Upper lobe of left lung (tissue), 4 donors: ENCODE measurements around the gene PHF5A.
A peak's percentile ranks its signal among the peaks of the same experiment; 100 is the strongest.

ENCODE experiments used
- CTCF ChIP-seq, 6 experiments: fragments of 450-650 bp in 4 of 6; fragments of 200-600 bp in 2 of 6; sonication (generic) in 2 of 6; IDR thresholded peaks; one replicate each; pipeline ENCODE4 v1.5.1; 2016 to 2019; ENCODE audit warnings: antibody characterized with exemption in 6 of 6
- EP300 ChIP-seq, 4 donors: sonication (generic); formaldehyde crosslinking; IDR thresholded peaks; one replicate each; pipeline ENCODE4 v1.5.1; 2017; ENCODE audit warnings: antibody characterized with exemption in 4 of 4, control low read depth in 2 of 4
- POLR2A ChIP-seq, 4 donors: fragments of 450-650 bp; IDR thresholded peaks; one replicate each; pipeline ENCODE4 v1.5.1; 2016 to 2017; ENCODE audit warnings: antibody characterized with exemption in 4 of 4, mild to moderate bottlenecking in 2 of 4
- POLR2AphosphoS5 ChIP-seq, 2 donors: sonication (generic); formaldehyde crosslinking; IDR thresholded peaks; one replicate each; pipeline ENCODE4 v1.5.1; 2017; ENCODE audit warnings: antibody characterized with exemption in 2 of 2

- TF ChIP-seq CTCF (IDR thresholded peaks at IDR 0.05) (no peak), POLR2AphosphoS5 (IDR thresholded peaks at IDR 0.05) (peak; percentile 87 to 95), EP300 (IDR thresholded peaks at IDR 0.05) (peak in 2 of 4 donors; percentile 91 to 97), POLR2A (IDR thresholded peaks at IDR 0.05) (peak in 2 of 4 donors; percentile 41 to 75)
Measured at GRCh38 chr22:41417622-41418390, 50.7 kb downstream of the PHF5A start.
